ENCODE measurements around the gene IL3RA.
"Not testable (repeated sequence)": the region's sequence is repeated elsewhere in the genome, so short reads cannot be mapped to it uniquely, and the experiment has no call there.

DNA sequence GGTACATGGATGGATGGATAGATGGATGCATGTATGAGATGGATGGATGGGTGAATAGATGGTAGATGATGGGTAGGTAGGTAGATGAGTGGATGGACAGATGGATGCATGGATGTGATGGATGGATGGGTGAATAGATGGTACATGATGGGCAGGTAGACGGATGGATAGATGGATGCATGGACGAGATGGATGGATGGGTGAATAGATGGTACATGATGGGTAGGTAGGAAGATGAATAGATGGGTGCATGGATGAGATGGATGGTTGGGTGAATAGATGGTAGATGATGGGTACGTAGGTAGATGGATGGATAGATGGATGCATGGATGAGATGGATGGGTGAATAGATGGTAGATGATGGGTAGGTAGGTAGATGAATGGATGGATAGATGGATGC, 67.3 kb downstream of the IL3RA start:
- TF ChIP-seq, protein P1, sequence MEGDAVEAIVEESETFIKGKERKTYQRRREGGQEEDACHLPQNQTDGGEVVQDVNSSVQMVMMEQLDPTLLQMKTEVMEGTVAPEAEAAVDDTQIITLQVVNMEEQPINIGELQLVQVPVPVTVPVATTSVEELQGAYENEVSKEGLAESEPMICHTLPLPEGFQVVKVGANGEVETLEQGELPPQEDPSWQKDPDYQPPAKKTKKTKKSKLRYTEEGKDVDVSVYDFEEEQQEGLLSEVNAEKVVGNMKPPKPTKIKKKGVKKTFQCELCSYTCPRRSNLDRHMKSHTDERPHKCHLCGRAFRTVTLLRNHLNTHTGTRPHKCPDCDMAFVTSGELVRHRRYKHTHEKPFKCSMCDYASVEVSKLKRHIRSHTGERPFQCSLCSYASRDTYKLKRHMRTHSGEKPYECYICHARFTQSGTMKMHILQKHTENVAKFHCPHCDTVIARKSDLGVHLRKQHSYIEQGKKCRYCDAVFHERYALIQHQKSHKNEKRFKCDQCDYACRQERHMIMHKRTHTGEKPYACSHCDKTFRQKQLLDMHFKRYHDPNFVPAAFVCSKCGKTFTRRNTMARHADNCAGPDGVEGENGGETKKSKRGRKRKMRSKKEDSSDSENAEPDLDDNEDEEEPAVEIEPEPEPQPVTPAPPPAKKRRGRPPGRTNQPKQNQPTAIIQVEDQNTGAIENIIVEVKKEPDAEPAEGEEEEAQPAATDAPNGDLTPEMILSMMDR (IDR thresholded peaks at IDR 0.05): not testable (repeated sequence)
- TF ChIP-seq POLR2A (IDR thresholded peaks at IDR 0.05): not testable (repeated sequence)
